Upper lobe of left lung (tissue), 4 donors: Measurements from ENCODE around the gene AMACR.

ENCODE experiments used
- CTCF ChIP-seq, 6 experiments: fragments of 450-650 bp in 4 of 6; fragments of 200-600 bp in 2 of 6; sonication (generic) in 2 of 6; IDR thresholded peaks; one replicate each; pipeline ENCODE4 v1.5.1; 2016 to 2019; ENCODE audit warnings: antibody characterized with exemption in 6 of 6
- EP300 ChIP-seq, 4 donors: sonication (generic); formaldehyde crosslinking; IDR thresholded peaks; one replicate each; pipeline ENCODE4 v1.5.1; 2017; ENCODE audit warnings: antibody characterized with exemption in 4 of 4, control low read depth in 2 of 4
- POLR2A ChIP-seq, 4 donors: fragments of 450-650 bp; IDR thresholded peaks; one replicate each; pipeline ENCODE4 v1.5.1; 2016 to 2017; ENCODE audit warnings: antibody characterized with exemption in 4 of 4, mild to moderate bottlenecking in 2 of 4

- TF ChIP-seq CTCF (IDR thresholded peaks at IDR 0.05), result no peak
- no peak for TF ChIP-seq POLR2A (IDR thresholded peaks at IDR 0.05)
- TF ChIP-seq EP300 (IDR thresholded peaks at IDR 0.05), result no peak
Measured at GRCh38 chr5:33975852-33976251, 32.0 kb downstream of the AMACR start.
